Stimulated activated CD4-positive, alpha-beta T cell treated with anti-CD3 and anti-CD28 coated beads, Interleukin-15, amount 100 ng/mL, for 24 hours (primary cell): ENCODE results near the gene VPS54.
A peak's percentile ranks its signal among the peaks of the same experiment; 100 is the strongest.

ENCODE experiments used
- DNase-seq: peaks from one replicate; pipeline ENCODE4 v3.0.0-alpha.2; 2020

The VPS54 gene

GRCh38 chr2:64019083-64019974 lies at the start of gene VPS54:
TSS of gene VPS54 (minus strand) at chr2:64019428. CDS start at chr2:63983999, 35,429 bp downstream.
- DNase-seq: peak; percentile 69

DNA sequence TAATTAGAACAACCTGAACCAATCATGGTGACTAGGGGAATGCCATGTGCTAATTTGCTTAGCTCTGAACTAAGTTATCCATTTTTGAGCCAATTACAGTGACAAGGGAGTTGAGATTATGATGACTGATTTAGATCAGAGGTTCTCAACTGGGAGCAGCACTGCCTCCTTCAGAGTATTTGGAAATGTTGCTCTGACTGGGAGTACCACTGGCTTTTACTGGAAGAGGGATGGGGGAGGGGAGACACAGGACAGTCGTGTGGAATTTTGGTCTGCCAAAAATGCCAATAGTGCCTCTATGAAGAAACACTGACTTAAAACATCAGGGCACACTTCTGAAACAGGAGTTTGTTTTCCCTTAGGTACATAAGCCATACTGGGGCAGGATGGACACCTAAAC lies 48.1 kb upstream of the VPS54 start:
- no peak for DNase-seq

DNA sequence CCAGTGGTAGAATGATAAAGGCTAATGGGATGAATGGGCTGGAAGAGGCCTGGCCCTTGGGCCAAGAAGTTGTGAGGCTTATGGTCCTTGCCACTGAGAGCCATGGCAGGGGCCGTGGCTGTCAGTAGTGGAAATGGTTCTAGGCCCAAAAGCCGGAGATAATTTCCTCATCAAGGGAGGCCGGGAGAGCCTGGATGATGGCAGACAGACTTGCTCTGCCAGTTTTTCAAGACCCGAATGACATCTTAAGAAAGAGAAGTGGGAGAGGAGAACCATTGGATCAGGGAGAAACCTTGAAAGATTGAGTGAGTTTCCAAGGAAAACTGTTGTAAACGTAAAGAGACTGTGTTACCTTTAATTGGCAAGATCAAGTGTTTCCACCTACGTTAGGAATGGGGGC lies 46.3 kb upstream of the VPS54 start:
- no peak for DNase-seq

- DNase-seq: no peak
These were observed 44.7 kb upstream of the VPS54 start for GRCh38 chr2:64063924-64064331.

GRCh38 chr2:64063454-64063853 lies 44.2 kb upstream of the VPS54 start:
- DNase-seq: no peak

DNA sequence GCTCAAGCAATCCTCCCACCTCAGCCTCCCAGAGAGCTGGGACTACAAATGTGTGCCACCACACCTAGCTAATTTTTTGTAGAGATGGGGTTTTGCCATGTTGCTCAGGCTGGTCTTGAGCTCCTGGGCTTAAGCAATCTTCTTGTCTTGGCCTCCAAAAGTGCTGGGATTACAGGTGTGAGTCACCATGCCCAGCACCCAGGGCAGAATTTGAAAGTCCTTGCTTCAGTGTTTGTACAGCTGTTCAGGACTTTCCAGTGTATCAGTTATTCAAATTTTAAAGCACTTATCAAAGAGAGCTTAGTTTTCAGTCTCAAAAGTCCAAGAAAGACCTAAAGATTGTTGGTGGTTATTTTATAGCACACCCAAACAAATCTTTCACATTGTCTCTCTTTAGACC lies 43.6 kb upstream of the VPS54 start:
- no peak for DNase-seq

DNA sequence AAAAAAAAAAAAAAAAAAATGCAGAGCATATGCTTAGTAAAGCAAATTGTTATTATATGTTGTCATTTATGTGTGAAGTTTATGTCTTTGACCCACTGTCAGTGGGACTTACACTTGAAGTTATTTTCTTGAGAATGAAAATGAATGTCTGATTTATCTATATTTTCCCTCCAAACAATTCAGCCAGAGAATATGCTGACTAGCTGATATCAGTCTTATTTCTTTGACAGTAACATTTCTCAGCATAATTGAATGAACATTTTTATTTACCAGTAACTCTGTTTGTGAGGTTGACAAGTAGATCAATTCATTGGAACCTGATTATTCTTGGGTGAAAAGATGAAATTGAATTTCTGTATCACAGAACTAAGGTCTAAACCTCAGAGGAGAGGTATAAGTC lies 40.0 kb upstream of the VPS54 start:
- DNase-seq: no peak

GRCh38 chr2:64056021-64056420 lies 36.8 kb upstream of the VPS54 start:
- DNase-seq: no peak

DNA sequence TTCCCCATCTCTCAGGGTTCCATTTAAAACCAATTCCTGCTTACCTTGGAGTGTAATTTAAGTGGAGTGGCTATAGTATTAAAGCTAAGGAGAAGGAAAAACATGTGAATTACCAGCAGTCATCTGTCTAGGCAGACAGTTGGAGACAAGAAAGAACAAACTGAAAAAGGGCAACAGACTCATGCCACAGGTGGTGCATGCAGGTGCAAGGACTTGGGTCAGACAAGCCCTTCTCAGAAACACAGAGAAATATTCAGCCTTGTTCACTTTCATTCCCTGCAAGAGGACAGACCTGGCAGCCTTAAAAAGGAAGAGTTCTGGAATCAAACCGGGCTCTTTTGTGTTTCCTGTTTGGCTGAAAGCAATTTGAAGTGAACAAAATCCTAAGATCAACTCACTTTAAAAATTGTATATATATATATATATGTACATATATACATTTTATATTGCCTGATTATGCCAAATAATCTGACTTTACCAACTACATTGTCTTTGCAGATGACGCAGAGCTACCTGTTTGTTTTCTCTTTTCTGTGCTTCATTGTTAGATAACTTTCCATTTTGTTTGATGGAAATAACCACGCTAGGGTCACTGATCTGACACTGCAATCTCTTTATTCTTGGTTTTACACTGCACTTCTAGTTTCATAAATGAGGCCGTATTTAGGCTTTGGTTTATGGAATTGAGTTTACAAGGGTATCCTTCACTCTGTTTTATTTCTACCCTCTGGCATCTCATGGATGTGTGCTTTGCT lies 35.1 kb upstream of the VPS54 start:
- no peak for DNase-seq

- no peak for DNase-seq
These were observed 33.4 kb upstream of the VPS54 start for GRCh38 chr2:64052463-64053241.

GRCh38 chr2:64049633-64050220 lies 30.5 kb upstream of the VPS54 start:
- DNase-seq: peak; percentile 71

DNA sequence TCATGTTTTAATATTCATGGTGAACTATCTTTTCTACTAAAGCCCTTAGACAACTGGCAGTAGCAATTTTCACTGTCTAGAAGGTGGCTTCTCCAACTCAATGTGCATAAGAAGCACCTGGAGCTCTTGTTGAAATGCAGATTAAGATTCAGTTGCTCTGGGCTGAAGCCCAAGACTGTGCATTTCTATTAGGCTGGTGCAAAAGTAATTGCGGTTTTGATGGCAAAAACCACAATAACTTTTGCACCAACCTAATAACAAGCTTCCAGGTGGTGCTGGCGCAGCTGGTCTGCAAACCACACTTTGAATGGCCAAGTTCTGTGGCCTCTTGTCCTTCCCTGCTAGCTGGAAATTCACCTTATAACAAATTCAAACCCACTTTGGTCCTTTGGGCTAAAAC lies 26.7 kb upstream of the VPS54 start:
- DNase-seq: no peak

- DNase-seq: no peak
These were observed 20.9 kb upstream of the VPS54 start for GRCh38 chr2:64040161-64040560.

DNA sequence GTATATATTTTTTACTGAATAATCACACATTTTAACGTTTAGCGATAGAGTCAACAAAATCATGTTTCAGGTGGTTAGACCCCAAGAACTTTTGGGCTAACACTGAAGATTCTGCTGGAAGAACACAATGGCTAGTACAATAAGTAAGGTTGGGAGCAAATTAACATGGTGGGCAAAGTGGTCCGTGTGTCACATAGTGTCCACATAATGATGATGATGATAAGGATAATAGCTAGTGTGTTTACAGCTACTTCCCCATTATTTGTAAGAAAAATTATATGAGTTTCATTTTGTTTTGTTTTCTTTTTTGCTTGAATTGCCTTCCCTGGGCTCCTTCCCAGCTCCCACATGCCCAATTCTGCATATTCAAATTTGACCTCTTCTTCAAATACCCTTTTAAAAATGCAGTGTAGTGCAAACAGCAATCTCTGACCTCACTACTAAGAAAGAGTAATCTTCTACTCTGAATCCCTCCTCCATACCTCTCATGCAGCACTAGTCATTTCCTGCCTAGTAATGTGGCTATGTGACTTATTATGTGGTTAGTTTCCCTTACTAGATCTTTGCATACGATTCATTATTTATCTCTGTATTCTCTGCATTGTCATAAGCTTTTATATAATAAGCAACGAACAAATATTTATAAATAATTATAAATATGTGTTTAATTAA lies 16.9 kb upstream of the VPS54 start:
- no peak for DNase-seq

DNA sequence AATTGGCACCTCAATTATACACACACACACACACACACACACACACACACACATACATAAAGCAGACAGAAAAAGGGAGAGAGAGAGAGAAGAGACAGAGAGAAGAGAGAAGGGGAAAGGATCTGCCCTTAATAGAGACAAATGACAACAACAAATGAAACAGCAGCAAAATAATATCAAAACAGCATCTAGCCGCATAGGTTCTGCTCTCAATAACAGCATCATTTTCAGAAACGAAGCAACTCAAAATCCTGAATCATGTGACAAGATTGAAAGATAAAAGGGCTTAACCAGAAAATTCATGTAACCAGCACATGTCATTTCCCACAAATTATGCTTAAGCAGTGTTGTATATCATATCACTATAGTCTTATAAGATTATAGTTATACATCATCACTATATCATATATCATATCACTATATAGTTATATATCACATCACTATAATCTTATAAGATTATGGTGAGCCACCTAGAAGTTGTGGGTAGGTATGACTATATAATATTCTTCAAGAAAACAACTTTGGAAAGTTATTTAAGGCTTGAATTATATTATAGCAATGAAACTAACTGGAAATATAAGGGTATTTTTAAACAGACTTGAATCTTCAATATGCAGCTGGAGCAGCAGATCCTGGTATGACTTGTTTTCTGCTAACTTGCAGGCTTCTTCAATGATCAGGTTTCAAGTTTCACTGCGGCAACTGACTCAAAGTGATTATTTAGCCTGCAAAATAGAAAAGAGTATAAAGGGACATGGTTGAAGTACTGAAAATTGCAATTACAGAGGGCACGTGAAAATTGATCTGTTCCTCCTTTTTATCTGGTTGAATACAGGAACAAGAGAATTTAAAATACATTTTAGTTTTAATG lies 16.1 kb upstream of the VPS54 start:
- DNase-seq: peak; percentile 34

- no peak for DNase-seq
These were observed 10.0 kb upstream of the VPS54 start for GRCh38 chr2:64029116-64029665.

- no peak for DNase-seq
These were observed 6.5 kb upstream of the VPS54 start for GRCh38 chr2:64025741-64026140.

DNA sequence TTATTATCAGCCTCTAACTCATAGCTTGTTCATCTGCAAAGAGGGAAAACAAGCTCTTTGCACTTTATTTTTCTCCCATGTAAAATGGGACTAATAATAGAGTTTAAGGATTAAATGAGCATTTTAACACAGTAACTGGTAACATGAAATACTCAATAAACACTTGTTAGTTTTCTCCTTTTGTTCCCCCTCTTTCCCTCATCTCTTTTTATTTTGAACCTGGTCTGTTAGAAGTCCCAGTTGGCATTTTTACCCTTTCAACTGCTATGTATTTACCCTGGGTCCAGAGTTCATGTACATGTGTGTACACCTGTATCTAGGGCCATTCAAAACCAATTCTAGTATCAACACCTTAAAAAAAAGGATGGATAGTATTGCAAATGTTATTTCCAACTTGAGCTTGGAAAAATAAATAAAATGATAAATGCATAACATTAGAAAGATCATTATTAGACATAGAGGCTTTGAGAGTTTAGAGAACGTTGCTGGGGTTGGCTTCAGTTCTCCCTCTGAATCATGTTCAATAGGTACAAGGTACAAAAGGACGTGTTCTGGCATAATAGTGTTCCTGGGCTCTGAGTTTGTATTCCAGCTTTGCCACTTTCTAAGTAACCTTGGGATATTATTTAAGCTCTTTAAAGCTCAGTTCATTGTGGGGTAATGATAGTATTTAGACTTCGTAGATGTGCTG lies 5.2 kb upstream of the VPS54 start:
- DNase-seq: no peak

GRCh38 chr2:64023485-64024258 lies 4.4 kb upstream of the VPS54 start:
- no peak for DNase-seq

- no peak for DNase-seq
These were observed 2.4 kb upstream of the VPS54 start for GRCh38 chr2:64021578-64021977.
